HL-60 (cell line): ENCODE data around the gene RGS14.

ENCODE experiments used
- DNase-seq, 2 experiments: peaks; one replicate each; pipeline ENCODE4 v3.0.0-alpha.2; 2010 to 2020; ENCODE audit warnings: low read depth in 1 of 2, low spot score in 1 of 2
- H3K27ac ChIP-seq: fragments of 250-450 bp; sonication (Bioruptor Pico); replicated peaks from 2 replicates; pipeline ENCODE4 v1.5.1; 2020; ENCODE audit warnings: mild to moderate bottlenecking, moderate library complexity
- H3K27me3 ChIP-seq: fragments of 250-450 bp; sonication (Bioruptor Pico); 2 replicates; pipeline ENCODE4 v1.5.1; 2021; ENCODE audit warnings: mild to moderate bottlenecking, moderate library complexity; ENCODE audit not compliant: insufficient read depth, poor library complexity, severe bottlenecking
- H3K4me3 ChIP-seq: replicated peaks from 2 replicates; pipeline ENCODE4 v1.5.1; 2011; ENCODE audit warnings: mild to moderate bottlenecking, control low read depth, low read length; ENCODE audit not compliant: insufficient read depth
- GABPA ChIP-seq: IDR thresholded peaks from 2 replicates; pipeline ENCODE4 v1.6.1; 2012; ENCODE audit warnings: low read depth
- POLR2AphosphoS5 ChIP-seq: IDR thresholded peaks from 2 replicates; pipeline ENCODE4 v1.6.1; 2012; ENCODE audit warnings: low read depth
- SPI1 ChIP-seq: IDR thresholded peaks from 2 replicates; pipeline ENCODE4 v1.6.1; 2012; ENCODE audit warnings: low read depth, mild to moderate bottlenecking, borderline replicate concordance
- TF ChIP-seq, protein P1 (sequence below): IDR thresholded peaks from 2 replicates; pipeline ENCODE4 v1.6.1; 2012; ENCODE audit warnings: low read depth; ENCODE audit not compliant: insufficient replicate concordance
- TF ChIP-seq, protein P2 (sequence below): IDR thresholded peaks from one replicate; pipeline ENCODE4 v1.5.1; 2011; ENCODE audit warnings: low read length, control low read depth, inconsistent platforms; ENCODE audit not compliant: insufficient read depth

Gene RGS14

DNA sequence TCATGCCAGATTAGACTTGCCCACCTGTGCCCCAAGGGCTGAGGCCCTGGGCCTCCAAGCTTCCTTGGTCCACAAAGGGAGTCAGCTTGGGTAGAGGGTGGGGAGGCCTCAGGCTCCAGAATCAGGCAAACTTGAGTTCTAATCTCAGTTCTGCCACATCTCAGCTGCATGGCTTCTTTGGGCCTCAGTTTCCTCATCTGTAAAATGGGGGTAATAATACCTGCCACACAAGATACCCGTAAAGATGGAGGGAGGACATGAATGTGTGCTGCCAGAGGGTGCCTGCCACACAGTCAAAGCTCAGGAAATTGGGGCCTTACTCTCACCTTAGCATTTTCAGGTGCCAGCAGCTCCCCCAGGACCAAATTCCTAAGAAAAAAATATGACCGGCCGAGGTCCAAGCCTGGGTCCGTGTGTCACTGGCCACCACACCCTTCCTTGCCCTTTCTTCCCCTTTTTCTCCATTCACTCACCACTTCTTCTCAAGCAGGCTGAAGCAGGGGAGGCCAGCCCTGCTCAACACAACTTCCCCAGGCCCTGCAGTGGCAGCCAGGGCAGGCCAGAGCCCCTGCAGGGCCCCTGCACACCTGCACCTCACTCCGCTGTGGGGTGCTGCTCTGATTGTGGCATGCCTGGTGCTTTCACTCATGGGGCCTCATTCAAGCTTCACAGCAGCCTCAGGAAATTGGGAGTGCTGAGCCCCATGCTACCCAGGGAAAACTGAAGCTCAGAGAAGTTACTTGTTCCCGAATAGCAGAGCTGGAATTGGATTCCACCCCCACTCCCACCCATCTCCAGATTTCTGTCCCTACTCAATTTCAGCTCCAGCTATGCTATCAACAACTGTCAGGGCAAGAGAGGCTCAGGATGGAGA is 3.9 kb downstream of the RGS14 start:
- peak in 1 of 2 experiments; percentile 83 for DNase-seq
- peak; percentile 39; the same call in 1 of the 2 replicates for TF ChIP-seq SPI1
- no peak for TF ChIP-seq GABPA
- TF ChIP-seq, protein P1, sequence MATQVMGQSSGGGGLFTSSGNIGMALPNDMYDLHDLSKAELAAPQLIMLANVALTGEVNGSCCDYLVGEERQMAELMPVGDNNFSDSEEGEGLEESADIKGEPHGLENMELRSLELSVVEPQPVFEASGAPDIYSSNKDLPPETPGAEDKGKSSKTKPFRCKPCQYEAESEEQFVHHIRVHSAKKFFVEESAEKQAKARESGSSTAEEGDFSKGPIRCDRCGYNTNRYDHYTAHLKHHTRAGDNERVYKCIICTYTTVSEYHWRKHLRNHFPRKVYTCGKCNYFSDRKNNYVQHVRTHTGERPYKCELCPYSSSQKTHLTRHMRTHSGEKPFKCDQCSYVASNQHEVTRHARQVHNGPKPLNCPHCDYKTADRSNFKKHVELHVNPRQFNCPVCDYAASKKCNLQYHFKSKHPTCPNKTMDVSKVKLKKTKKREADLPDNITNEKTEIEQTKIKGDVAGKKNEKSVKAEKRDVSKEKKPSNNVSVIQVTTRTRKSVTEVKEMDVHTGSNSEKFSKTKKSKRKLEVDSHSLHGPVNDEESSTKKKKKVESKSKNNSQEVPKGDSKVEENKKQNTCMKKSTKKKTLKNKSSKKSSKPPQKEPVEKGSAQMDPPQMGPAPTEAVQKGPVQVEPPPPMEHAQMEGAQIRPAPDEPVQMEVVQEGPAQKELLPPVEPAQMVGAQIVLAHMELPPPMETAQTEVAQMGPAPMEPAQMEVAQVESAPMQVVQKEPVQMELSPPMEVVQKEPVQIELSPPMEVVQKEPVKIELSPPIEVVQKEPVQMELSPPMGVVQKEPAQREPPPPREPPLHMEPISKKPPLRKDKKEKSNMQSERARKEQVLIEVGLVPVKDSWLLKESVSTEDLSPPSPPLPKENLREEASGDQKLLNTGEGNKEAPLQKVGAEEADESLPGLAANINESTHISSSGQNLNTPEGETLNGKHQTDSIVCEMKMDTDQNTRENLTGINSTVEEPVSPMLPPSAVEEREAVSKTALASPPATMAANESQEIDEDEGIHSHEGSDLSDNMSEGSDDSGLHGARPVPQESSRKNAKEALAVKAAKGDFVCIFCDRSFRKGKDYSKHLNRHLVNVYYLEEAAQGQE, result no peak
- TF ChIP-seq POLR2AphosphoS5, result no peak
- TF ChIP-seq, protein P2, sequence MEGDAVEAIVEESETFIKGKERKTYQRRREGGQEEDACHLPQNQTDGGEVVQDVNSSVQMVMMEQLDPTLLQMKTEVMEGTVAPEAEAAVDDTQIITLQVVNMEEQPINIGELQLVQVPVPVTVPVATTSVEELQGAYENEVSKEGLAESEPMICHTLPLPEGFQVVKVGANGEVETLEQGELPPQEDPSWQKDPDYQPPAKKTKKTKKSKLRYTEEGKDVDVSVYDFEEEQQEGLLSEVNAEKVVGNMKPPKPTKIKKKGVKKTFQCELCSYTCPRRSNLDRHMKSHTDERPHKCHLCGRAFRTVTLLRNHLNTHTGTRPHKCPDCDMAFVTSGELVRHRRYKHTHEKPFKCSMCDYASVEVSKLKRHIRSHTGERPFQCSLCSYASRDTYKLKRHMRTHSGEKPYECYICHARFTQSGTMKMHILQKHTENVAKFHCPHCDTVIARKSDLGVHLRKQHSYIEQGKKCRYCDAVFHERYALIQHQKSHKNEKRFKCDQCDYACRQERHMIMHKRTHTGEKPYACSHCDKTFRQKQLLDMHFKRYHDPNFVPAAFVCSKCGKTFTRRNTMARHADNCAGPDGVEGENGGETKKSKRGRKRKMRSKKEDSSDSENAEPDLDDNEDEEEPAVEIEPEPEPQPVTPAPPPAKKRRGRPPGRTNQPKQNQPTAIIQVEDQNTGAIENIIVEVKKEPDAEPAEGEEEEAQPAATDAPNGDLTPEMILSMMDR, result no peak
- no peak overlapping the region for H3K4me3 ChIP-seq
- H3K27ac ChIP-seq, result peak overlapping the region; percentile 7
- H3K27me3 ChIP-seq, result no peaks in the 10 kb centered on the region

GRCh38 chr5:177362292-177362609 is 4.5 kb downstream of the RGS14 start:
- TF ChIP-seq, protein P2, result no peak
- TF ChIP-seq, protein P1, result no peak
- no peak overlapping the region for H3K4me3 ChIP-seq
- peak overlapping the region; percentile 6 for H3K27ac ChIP-seq
- DNase-seq, result no peak
- no peaks in the 10 kb centered on the region for H3K27me3 ChIP-seq

DNA sequence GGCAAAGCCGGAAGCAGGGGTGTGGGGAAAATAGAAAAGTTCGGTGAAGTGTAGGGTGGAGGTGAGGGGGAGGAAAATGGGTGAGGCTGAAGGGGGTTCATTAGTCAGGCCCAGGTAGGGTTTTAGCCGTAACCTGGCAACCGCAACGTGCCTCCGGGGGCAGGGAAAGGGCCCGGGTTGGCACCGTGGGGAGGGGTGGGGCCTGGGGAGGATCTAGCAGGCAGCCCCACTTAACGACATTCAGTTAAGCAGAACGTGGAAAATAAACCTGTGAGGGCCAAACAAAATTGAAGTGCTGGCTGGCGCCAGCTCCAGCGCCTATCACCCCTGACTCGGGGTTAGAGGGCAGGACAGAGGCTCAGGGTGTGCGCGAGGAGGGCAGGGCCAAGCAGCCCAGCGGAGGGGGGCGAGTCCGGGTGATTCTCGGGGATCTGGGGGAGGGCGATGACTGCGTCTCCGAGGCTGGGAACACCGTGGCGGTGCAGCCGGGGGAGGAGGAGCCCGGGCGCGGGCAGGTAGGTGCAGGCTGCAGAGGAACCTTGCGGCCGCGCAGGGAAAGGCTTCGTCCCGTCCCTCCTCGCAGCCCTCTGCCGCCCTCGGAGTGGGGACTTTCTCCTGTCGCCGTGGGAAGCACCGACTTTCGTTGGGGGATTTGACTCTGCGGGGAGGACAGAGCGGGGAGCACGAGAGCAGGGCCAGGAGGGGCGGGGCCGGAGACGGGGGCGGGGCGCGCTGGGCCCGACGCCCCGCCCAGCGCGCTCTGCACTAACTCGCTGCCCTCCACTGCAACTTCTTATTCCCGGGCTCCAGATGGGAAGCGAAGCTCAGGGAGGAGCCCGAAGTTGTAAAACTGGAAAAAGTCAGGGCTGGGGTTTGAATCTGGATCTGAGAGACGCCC is 5.1 kb downstream of the RGS14 start:
- DNase-seq, result no peak
- peak overlapping the region; percentile 25; the same call in 1 of the 2 replicates for H3K27ac ChIP-seq
- H3K27me3 ChIP-seq, result no peaks in the 10 kb centered on the region
- TF ChIP-seq GABPA, result no peak
- no peak for TF ChIP-seq POLR2AphosphoS5
- no peak for TF ChIP-seq SPI1
- TF ChIP-seq, protein P2, result no peak
- peak overlapping the region; percentile 7; the same call in 1 of the 2 replicates for H3K4me3 ChIP-seq
